IMR-90 (cell line): ENCODE results near the gene STAC3. TPM values are rescaled to one million over a fixed set of nuclear protein-coding genes. Genes with fewer than 3 reads are reported as not detected.

ENCODE experiments used
- ATAC-seq: fragments of 200-7000 bp; cut with Tn5 transposase; 2 replicates; pipeline ENCODE4 v1.9.1; 2020; ENCODE audit warnings: low read depth, mild to moderate bottlenecking, moderate library complexity
- BruUV-seq: library from RNA; stranded (reverse); fragments of 400-500 nt; replicated peaks from 2 replicates; lab custom pipeline; 2021; lab: Mats Ljungman, UMichigan
- CTCF ChIA-PET: fragments of 300-600 bp; formaldehyde crosslinking; extraction: SDS; loops from one replicate; lab custom pipeline; 2021; ENCODE audit warnings: antibody characterized with exemption; lab: Yijun Ruan, JAX
- POLR2A ChIA-PET: fragments of 300-600 bp; sonication (Branson Sonifier 250); formaldehyde crosslinking; loops from one replicate; lab custom pipeline; 2022; ENCODE audit warnings: antibody characterized with exemption; ENCODE audit not compliant: unreplicated experiment; lab: Charles Lee
- DNase-seq: peaks from one replicate; pipeline ENCODE4 v3.0.0; 2013
- H2AFZ ChIP-seq: replicated peaks from 2 replicates; pipeline ENCODE3; 2013; ENCODE audit warnings: low read length, mild to moderate bottlenecking; ENCODE audit not compliant: poor library complexity
- H2AK5ac ChIP-seq: 2 replicates; pipeline ENCODE4 v1.6.1; 2013; ENCODE audit warnings: low read depth, low read length, inconsistent platforms
- H2AK9ac ChIP-seq: replicated peaks from 2 replicates; pipeline ENCODE3; 2013; ENCODE audit warnings: mild to moderate bottlenecking, low read depth, low read length, moderate library complexity; ENCODE audit not compliant: poor library complexity
- H2BK120ac ChIP-seq: 2 replicates; pipeline ENCODE4 v1.6.1; 2013; ENCODE audit warnings: low read depth, low read length, inconsistent platforms
- H2BK15ac ChIP-seq: 3 replicates; pipeline ENCODE4 v1.6.1; 2013; ENCODE audit warnings: low read depth, low read length, inconsistent platforms
- H2BK20ac ChIP-seq: 2 replicates; pipeline ENCODE4 v1.6.1; 2013; ENCODE audit warnings: low read depth, mild to moderate bottlenecking, inconsistent platforms, low read length, moderate library complexity
- H2BK5ac ChIP-seq: 2 replicates; pipeline ENCODE4 v1.6.1; 2013; ENCODE audit warnings: mild to moderate bottlenecking, low read depth, low read length, inconsistent platforms; ENCODE audit not compliant: poor library complexity, severe bottlenecking
- H3K14ac ChIP-seq: replicated peaks from 2 replicates; pipeline ENCODE4 v1.6.1; 2013; ENCODE audit warnings: low read depth, low read length, inconsistent platforms
- H3K18ac ChIP-seq: 2 replicates; pipeline ENCODE4 v1.6.1; 2013; ENCODE audit warnings: low read depth, low read length, control low read depth
- H3K23ac ChIP-seq: 2 replicates; pipeline ENCODE4 v1.6.1; 2013; ENCODE audit warnings: low read depth, low read length, inconsistent platforms
- H3K27ac ChIP-seq: 2 replicates; pipeline ENCODE4 v1.5.1; 2013; ENCODE audit warnings: mild to moderate bottlenecking, control low read depth, low read length; ENCODE audit not compliant: insufficient read depth
- H3K27me3 ChIP-seq: 2 replicates; pipeline ENCODE4 v1.6.1; 2013; ENCODE audit warnings: low read length; ENCODE audit not compliant: control insufficient read depth, insufficient read depth
- H3K36me3 ChIP-seq: 2 replicates; pipeline ENCODE4 v1.6.1; 2013; ENCODE audit warnings: low read length, mixed read lengths; ENCODE audit not compliant: control insufficient read depth, insufficient read depth
- H3K4ac ChIP-seq: 2 replicates; pipeline ENCODE4 v1.6.1; 2013; ENCODE audit warnings: low read depth, low read length, inconsistent platforms
- H3K4me1 ChIP-seq: 2 replicates; pipeline ENCODE4 v1.6.1; 2013; ENCODE audit warnings: low read length, mixed read lengths; ENCODE audit not compliant: control insufficient read depth, insufficient read depth
- H3K4me2 ChIP-seq: 2 replicates; pipeline ENCODE4 v1.6.1; 2013; ENCODE audit warnings: low read depth, mild to moderate bottlenecking, control low read depth, low read length, moderate library complexity
- H3K4me3 ChIP-seq: 2 replicates; pipeline ENCODE4 v1.5.1; 2013; ENCODE audit warnings: low read depth, mild to moderate bottlenecking, control low read depth, low read length, moderate library complexity; ENCODE audit not compliant: insufficient read depth
- H3K56ac ChIP-seq: 2 replicates; pipeline ENCODE4 v1.6.1; 2013; ENCODE audit warnings: low read length, inconsistent platforms; ENCODE audit not compliant: insufficient read depth; ENCODE audit errors: extremely low read depth
- H3K79me1 ChIP-seq, 2 experiments: 2 replicates each; pipeline ENCODE4 v1.6.1; 2013; ENCODE audit warnings: low read length in 2 of 2, inconsistent platforms in 1 of 2, low read depth in 1 of 2
- H3K9ac ChIP-seq: 2 replicates; pipeline ENCODE4 v1.6.1; 2013; ENCODE audit warnings: low read depth, low read length, control low read depth
- H3K9me1 ChIP-seq: 2 replicates; pipeline ENCODE4 v1.6.1; 2013; ENCODE audit warnings: low read length, inconsistent platforms; ENCODE audit not compliant: insufficient read depth
- H3K9me3 ChIP-seq: 2 replicates; pipeline ENCODE4 v1.6.1; 2013; ENCODE audit warnings: low read length; ENCODE audit not compliant: control insufficient read depth, insufficient read depth
- H4K20me1 ChIP-seq: 2 replicates; pipeline ENCODE4 v1.6.1; 2013; ENCODE audit warnings: low read length, inconsistent platforms; ENCODE audit not compliant: insufficient read depth
- H4K5ac ChIP-seq: 2 replicates; pipeline ENCODE4 v1.6.1; 2013; ENCODE audit warnings: mild to moderate bottlenecking, low read depth, low read length, control low read depth
- H4K8ac ChIP-seq, 2 experiments: 2 replicates each; pipeline ENCODE4 v1.6.1; 2013; ENCODE audit warnings: low read depth in 2 of 2, low read length in 2 of 2, control low read depth in 1 of 2, inconsistent platforms in 1 of 2
- H4K91ac ChIP-seq: 2 replicates; pipeline ENCODE4 v1.6.1; 2013; ENCODE audit warnings: low read depth, low read length, inconsistent platforms; ENCODE audit not compliant: insufficient read depth
- BHLHE40 ChIP-seq: fragments of 150-350 bp; IDR thresholded peaks from 2 replicates; pipeline ENCODE4 v1.6.1; 2016; ENCODE audit warnings: mild to moderate bottlenecking, low read depth, low read length
- CEBPB ChIP-seq: IDR thresholded peaks from 2 replicates; pipeline ENCODE4 v1.6.1; 2012; ENCODE audit warnings: low read depth, low read length, improper control_type of control experiment
- CHD1 ChIP-seq: IDR thresholded peaks from 2 replicates; pipeline ENCODE4 v1.6.1; 2012; ENCODE audit warnings: low read depth, low read length, improper control_type of control experiment
- CTCF ChIP-seq: conservative IDR thresholded peaks from 2 replicates; pipeline ENCODE4 v1.5.1; 2012; ENCODE audit warnings: mild to moderate bottlenecking, low read depth, low read length, improper control_type of control experiment
- ELK1 ChIP-seq: fragments of 150-350 bp; IDR thresholded peaks from 2 replicates; pipeline ENCODE4 v1.6.1; 2016; ENCODE audit warnings: low read depth, mild to moderate bottlenecking, low read length, moderate library complexity, borderline replicate concordance
- FOS ChIP-seq: fragments of 150-350 bp; IDR thresholded peaks from 2 replicates; pipeline ENCODE4 v1.6.1; 2016; ENCODE audit warnings: low read depth, low read length
- MAFK ChIP-seq: IDR thresholded peaks from 2 replicates; pipeline ENCODE4 v1.6.1; 2012; ENCODE audit warnings: low read depth, low read length, improper control_type of control experiment
- MAZ ChIP-seq: IDR thresholded peaks from 2 replicates; pipeline ENCODE4 v1.6.1; 2012; ENCODE audit warnings: low read depth, mild to moderate bottlenecking, low read length, improper control_type of control experiment, moderate library complexity, borderline replicate concordance
- MXI1 ChIP-seq: IDR thresholded peaks from 2 replicates; pipeline ENCODE4 v1.6.1; 2012; ENCODE audit warnings: low read depth, mild to moderate bottlenecking, low read length, moderate library complexity, borderline replicate concordance
- NFE2L2 ChIP-seq: fragments of 150-350 bp; IDR thresholded peaks from 2 replicates; pipeline ENCODE4 v1.6.1; 2016; ENCODE audit warnings: low read depth, mild to moderate bottlenecking, low read length
- POLR2A ChIP-seq: IDR thresholded peaks from 2 replicates; pipeline ENCODE4 v1.6.1; 2012; ENCODE audit warnings: mild to moderate bottlenecking, low read depth, low read length
- RCOR1 ChIP-seq: IDR thresholded peaks from 2 replicates; pipeline ENCODE4 v1.6.1; 2012; ENCODE audit warnings: mild to moderate bottlenecking, low read length, improper control_type of control experiment; ENCODE audit not compliant: insufficient replicate concordance
- USF2 ChIP-seq: fragments of 150-350 bp; IDR thresholded peaks from 2 replicates; pipeline ENCODE4 v1.6.1; 2017; ENCODE audit warnings: mild to moderate bottlenecking, antibody characterized with exemption, low read length, low read depth
- WGBS, 2 experiments: methylation state at CpG; one replicate each; pipeline versions ENCODE4 v1.1.5 to v1.1.7; 2013; ENCODE audit warnings: missing lambda C conversion rate in 2 of 2; ENCODE audit not compliant: insufficient read length in 1 of 2; ENCODE audit errors: extremely low coverage in 2 of 2; 5-methylcytosine and 5-hydroxymethylcytosine counted together
- dilution Hi-C: fragments of 300-500 bp; cut with HindIII; formaldehyde crosslinking; loops from one replicate; pipeline ENCODE4 v1.14.3; 2018; ENCODE audit warnings: low sequenced_read_pairs; ENCODE audit not compliant: unreplicated experiment
- in situ Hi-C: fragments of 300-500 bp; cut with MboI; formaldehyde crosslinking; loops from 3 replicates; pipeline ENCODE4 v1.14.3; 2019; ENCODE audit warnings: low sequenced_read_pairs, inconsistent platforms, mixed read lengths
- intact Hi-C: fragments of 100-400 bp; cut with micrococcal nuclease; formaldehyde crosslinking; loops from 2 replicates; pipeline ENCODE4 v1.10.0; 2022
- polyA plus RNA-seq, 3 experiments: library from polyadenylated mRNA; depleted of rRNA; stranded (reverse); fragments of >200 nt; gene quantifications; 2 replicates each; pipeline ENCODE4 v1.2.3, GENCODE V29; 2012; ENCODE audit warnings: low replicate concordance in 1 of 3
- total RNA-seq: library from RNA; depleted of rRNA; stranded (reverse); fragments of >200 nt; gene quantifications from 2 replicates; pipeline ENCODE4 v1.2.3, GENCODE V29; 2012

The STAC3 gene
- total and polyA plus RNA-seq, 2 of the 4 experiments (the other 2 are of a cell fraction) = 0.18 to 0.67 TPM

- no peak overlapping the region for H2BK120ac ChIP-seq
- H2AK9ac ChIP-seq = peak overlapping the region; percentile 96
- H3K4ac ChIP-seq = peak overlapping the region; percentile 98
- peak overlapping the region; percentile 94 for H3K14ac ChIP-seq
- no peak overlapping the region for H2BK5ac ChIP-seq
- H2BK20ac ChIP-seq = no peak overlapping the region
- peaks cover 17% of the 10 kb centered on the region for H3K4me1 ChIP-seq
- ATAC-seq (peak; percentile 82), DNase-seq (peak; percentile 82)
- CTCF ChIA-PET = interaction anchor here (0.6 to 5.8 kb wide), 5 partner anchors 9 to 152 kb away, joined by 3 to 47 read pairs (median 5); partner anchors contain the start of gene SHMT2
- peak overlapping the region; percentile 94 for H4K91ac ChIP-seq
- H3K9ac ChIP-seq = peak overlapping the region; percentile 93
- no peak overlapping the region; the same call in 2 of the 3 replicates for H2BK15ac ChIP-seq
- H3K4me3 ChIP-seq = peak overlapping the region; percentile 55
- no peak overlapping the region; the same call in 1 of the 2 replicates for H3K18ac ChIP-seq
- in situ Hi-C loops = no loop called here
- H4K20me1 ChIP-seq = peaks cover 38% of the 10 kb centered on the region; the same call in 1 of the 2 replicates
- H3K23ac ChIP-seq = no peak overlapping the region
- peaks cover 6% of the 10 kb centered on the region; the same call in 1 of the 2 replicates for H3K27me3 ChIP-seq
- peak overlapping the region; percentile 93; the same call in 1 of the 2 replicates for H2AK5ac ChIP-seq
- H3K9me3 ChIP-seq = no peaks in the 10 kb centered on the region
- no peak overlapping the region; the same call in 1 of the 2 replicates for H4K5ac ChIP-seq
- H4K8ac ChIP-seq = peak overlapping the region; percentile 94 to 95; a peak in 2 of 4 replicates
- dilution Hi-C loops = no loop called here
- peak overlapping the region; percentile 73 for H3K27ac ChIP-seq
- peak overlapping the region; percentile 69; the same call in 1 of the 2 replicates for H3K56ac ChIP-seq
- peak overlapping the region; percentile 92 for H2AFZ ChIP-seq
- no TSS peak for BruUV-seq
- intact Hi-C loops = loop anchor here (1.0 to 5.0 kb wide), 2 partner anchors 26 to 172 kb away; no protein-coding TSS in a partner anchor
- peak overlapping the region; percentile 92 for H3K4me2 ChIP-seq
- peaks cover 12% of the 10 kb centered on the region for H3K36me3 ChIP-seq
- WGBS, 2 experiments = 17% methylated on average over 6 of the region's 47 CpGs; no CpG with 5 or more reads in 1 of the 2 experiments
- POLR2A ChIA-PET = interaction anchor here (0.5 to 1.9 kb wide), 2 partner anchors 9 to 38 kb away, joined by 7 to 8 read pairs; partner anchors contain the start of gene SHMT2
- peaks cover 0 to 13% of the 10 kb centered on the region in 2 experiments; a peak in 3 of 4 replicates for H3K79me1 ChIP-seq
- peaks cover 7% of the 10 kb centered on the region; the same call in 1 of the 2 replicates for H3K9me1 ChIP-seq
- no peak for TF ChIP-seq CHD1
- peak; percentile 29; the same call in 1 of the 2 replicates for TF ChIP-seq MAFK
- TF ChIP-seq MXI1 = 0 out of 2 replicates have a peak, but pooled peaks have one; percentile 47
- no peak for TF ChIP-seq FOS
- TF ChIP-seq USF2 = no peak
- no peak for TF ChIP-seq RCOR1
- TF ChIP-seq BHLHE40 = no peak
- peak; percentile 100 for TF ChIP-seq CTCF
- TF ChIP-seq ELK1 = no peak
- no peak for TF ChIP-seq NFE2L2
- TF ChIP-seq POLR2A = no peak
- no peak for TF ChIP-seq CEBPB
- TF ChIP-seq MAZ = peak; percentile 62; the same call in 1 of the 2 replicates
These were observed 12.0 kb downstream of the STAC3 start for GRCh38 chr12:57238854-57239554.
